Measurements from ENCODE around the gene PSMD8. TPM values are rescaled to one million over a fixed set of nuclear protein-coding genes. Genes with fewer than 3 reads are reported as not detected.

PSMD8 gene
- total RNA-seq, 4 donors from 2014 or later: 28.1 to 171 (median 78.5) TPM

DNA sequence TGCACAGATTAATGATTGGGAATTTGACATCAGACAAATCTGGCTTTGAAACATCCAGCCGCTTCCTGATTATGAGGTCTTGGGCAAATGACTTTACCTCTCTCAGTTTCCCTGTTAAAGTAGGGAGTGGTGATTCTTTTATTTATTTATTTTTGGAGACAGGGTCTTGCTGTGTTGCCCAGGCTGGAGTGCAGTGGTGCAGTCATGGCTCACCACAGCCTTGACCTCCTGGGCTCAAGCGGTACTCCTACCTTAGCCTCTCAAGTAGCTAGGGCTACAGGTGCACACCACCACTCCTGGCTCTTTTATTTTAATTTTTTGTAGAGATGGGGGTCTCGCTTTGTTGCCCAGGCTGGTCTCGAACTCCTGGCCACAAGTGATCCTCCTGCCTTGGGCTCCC lies 2.7 kb downstream of the PSMD8 start:
- no peaks in the 10 kb centered on the region for H3K9me3 ChIP-seq
- no peak for DNase-seq
- peaks cover 11 to 28% (median 16%) of the 10 kb centered on the region in 4 donors for H3K4me1 ChIP-seq
- H3K36me3 ChIP-seq: peaks cover 0 to 18% (median 7%) of the 10 kb centered on the region in 4 donors
- no peak overlapping the region for H3K4me3 ChIP-seq
- no peaks in the 10 kb centered on the region for H3K27me3 ChIP-seq
- in situ Hi-C loops (cut with MboI; ENCODE audit: low pct_ligation_motif_present in 1 of 4, low pct_unique_long_range_greater_than_20kb in 1 of 4, low sequenced_read_pairs in 3 of 4) (no loop called here), intact Hi-C loops (cut with DNase I; ENCODE audit: low total_unique reads) (no loop called here)
- no peak overlapping the region for H3K27ac ChIP-seq
- WGBS, 2 donors (ENCODE audit: low coverage in 1 of 2): 99 to 100% methylated on average over 3 to 4 of the region's 4 CpGs
- TF ChIP-seq, protein P1, sequence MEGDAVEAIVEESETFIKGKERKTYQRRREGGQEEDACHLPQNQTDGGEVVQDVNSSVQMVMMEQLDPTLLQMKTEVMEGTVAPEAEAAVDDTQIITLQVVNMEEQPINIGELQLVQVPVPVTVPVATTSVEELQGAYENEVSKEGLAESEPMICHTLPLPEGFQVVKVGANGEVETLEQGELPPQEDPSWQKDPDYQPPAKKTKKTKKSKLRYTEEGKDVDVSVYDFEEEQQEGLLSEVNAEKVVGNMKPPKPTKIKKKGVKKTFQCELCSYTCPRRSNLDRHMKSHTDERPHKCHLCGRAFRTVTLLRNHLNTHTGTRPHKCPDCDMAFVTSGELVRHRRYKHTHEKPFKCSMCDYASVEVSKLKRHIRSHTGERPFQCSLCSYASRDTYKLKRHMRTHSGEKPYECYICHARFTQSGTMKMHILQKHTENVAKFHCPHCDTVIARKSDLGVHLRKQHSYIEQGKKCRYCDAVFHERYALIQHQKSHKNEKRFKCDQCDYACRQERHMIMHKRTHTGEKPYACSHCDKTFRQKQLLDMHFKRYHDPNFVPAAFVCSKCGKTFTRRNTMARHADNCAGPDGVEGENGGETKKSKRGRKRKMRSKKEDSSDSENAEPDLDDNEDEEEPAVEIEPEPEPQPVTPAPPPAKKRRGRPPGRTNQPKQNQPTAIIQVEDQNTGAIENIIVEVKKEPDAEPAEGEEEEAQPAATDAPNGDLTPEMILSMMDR (IDR thresholded peaks at IDR 0.05): no peak
- no peak for TF ChIP-seq POLR2AphosphoS5 (IDR thresholded peaks at IDR 0.05)
- TF ChIP-seq EP300 (IDR thresholded peaks at IDR 0.05; ENCODE audit: low read depth): no peak
- no peak for TF ChIP-seq POLR2A (IDR thresholded peaks at IDR 0.05)

DNA sequence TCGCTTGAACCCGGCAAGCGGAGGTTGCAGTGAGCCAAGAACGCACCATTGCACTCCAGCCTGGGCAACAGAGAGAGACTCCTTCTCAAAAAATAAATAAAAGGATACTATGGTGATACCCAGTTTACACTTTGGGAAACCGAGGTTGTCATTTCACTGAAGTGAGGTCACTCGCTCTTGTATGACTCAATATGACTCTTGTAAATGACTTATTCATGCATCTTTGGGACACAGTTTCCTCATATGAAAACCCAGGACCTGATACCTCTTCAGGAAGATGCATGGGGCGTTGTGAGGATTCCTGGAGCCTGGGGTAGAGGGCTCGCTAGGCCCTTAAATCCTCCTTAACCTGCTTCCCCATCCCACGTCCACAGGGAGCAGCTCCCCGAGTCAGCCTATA lies 4.5 kb downstream of the PSMD8 start:
- 89 to 95% methylated on average over 4 to 10 of the region's 10 CpGs for WGBS, 2 donors (ENCODE audit: low coverage in 1 of 2)
- Histone ChIP-seq H3K9me3 (no peaks in the 10 kb centered on the region), H3K36me3 (peaks cover 0 to 35% (median 14%) of the 10 kb centered on the region in 4 donors), H3K27ac (no peak overlapping the region), H3K4me1 (peaks cover 11 to 26% (median 15%) of the 10 kb centered on the region in 4 donors), H3K4me3 (no peak overlapping the region), H3K27me3 (no peaks in the 10 kb centered on the region)
- intact Hi-C loops (cut with DNase I; ENCODE audit: low total_unique reads): no loop called here
- TF ChIP-seq EP300 (IDR thresholded peaks at IDR 0.05; ENCODE audit: low read depth) (no peak), POLR2AphosphoS5 (IDR thresholded peaks at IDR 0.05) (no peak), POLR2A (IDR thresholded peaks at IDR 0.05) (no peak)
- TF ChIP-seq, protein P1 (IDR thresholded peaks at IDR 0.05): no peak
- DNase-seq: no peak
- in situ Hi-C loops (cut with MboI; ENCODE audit: low pct_ligation_motif_present in 1 of 4, low pct_unique_long_range_greater_than_20kb in 1 of 4, low sequenced_read_pairs in 3 of 4): no loop called here

DNA sequence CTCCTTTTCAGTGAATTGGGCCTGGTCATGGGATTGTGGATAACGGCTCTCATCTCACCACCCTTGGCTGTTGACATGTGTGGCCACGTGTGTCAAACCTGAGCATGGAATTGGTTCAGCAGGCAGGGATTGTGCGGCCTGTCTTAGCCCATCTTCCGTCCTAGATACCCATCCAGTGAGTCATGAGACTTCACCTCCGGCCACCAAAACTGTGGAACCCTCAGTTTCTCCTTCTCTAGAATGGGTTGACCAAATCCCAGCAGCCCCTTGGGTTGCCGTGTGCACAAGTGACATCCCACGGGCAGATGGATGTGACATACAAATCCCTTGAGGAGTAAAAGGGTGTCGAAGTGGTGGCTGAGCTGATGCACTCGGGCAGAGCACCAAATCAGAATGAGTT lies 6.8 kb downstream of the PSMD8 start:
- TF ChIP-seq POLR2AphosphoS5 (IDR thresholded peaks at IDR 0.05) (no peak), EP300 (IDR thresholded peaks at IDR 0.05; ENCODE audit: low read depth) (no peak)
- H3K4me1 ChIP-seq: peaks cover 2 to 18% (median 7%) of the 10 kb centered on the region in 4 donors
- 92 to 96% methylated on average over 5 to 9 of the region's 9 CpGs for WGBS, 2 donors (ENCODE audit: low coverage in 1 of 2)
- peaks cover 0 to 35% (median 14%) of the 10 kb centered on the region in 4 donors for H3K36me3 ChIP-seq
- no peak overlapping the region for H3K4me3 ChIP-seq
- in situ Hi-C loops (cut with MboI; ENCODE audit: low pct_ligation_motif_present in 1 of 4, low pct_unique_long_range_greater_than_20kb in 1 of 4, low sequenced_read_pairs in 3 of 4): no loop called here
- peaks cover 5% of the 10 kb centered on the region for H3K27me3 ChIP-seq
- H3K9me3 ChIP-seq: no peaks in the 10 kb centered on the region
- DNase-seq: no peak
- intact Hi-C loops (cut with DNase I; ENCODE audit: low total_unique reads): no loop called here
- H3K27ac ChIP-seq: no peak overlapping the region

DNA sequence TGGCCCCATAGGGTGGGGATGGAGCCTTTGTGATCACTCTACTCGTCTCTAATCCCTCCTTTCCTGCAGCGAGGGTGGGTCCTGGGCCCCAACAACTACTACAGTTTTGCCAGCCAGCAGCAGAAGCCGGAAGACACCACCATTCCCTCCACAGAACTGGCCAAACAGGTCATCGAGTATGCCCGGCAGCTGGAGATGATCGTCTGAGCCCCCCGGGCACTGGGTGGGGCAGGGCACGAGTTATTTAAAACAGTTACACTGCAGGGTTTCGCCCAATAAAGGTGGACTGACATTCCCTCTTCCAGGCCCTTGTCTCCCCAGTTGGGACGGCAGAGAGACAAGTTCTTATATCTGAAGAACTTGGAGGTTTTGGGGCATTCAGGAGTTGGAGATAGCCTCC lies 8.8 kb downstream of the PSMD8 start:
- 81 to 94% methylated on average over 5 to 10 of the region's 10 CpGs for WGBS, 2 donors (ENCODE audit: low coverage in 1 of 2)
- intact Hi-C loops (cut with DNase I; ENCODE audit: low total_unique reads): no loop called here
- no peak overlapping the region for H3K4me3 ChIP-seq
- H3K27me3 ChIP-seq: peaks cover 24% of the 10 kb centered on the region
- H3K9me3 ChIP-seq: no peaks in the 10 kb centered on the region
- no peak for DNase-seq
- in situ Hi-C loops (cut with MboI; ENCODE audit: low pct_ligation_motif_present in 1 of 4, low pct_unique_long_range_greater_than_20kb in 1 of 4, low sequenced_read_pairs in 3 of 4): no loop called here
- H3K36me3 ChIP-seq: peaks cover 0 to 35% (median 14%) of the 10 kb centered on the region in 4 donors
- no peak for TF ChIP-seq EP300 (IDR thresholded peaks at IDR 0.05; ENCODE audit: low read depth)
- TF ChIP-seq, protein P1 (IDR thresholded peaks at IDR 0.05): no peak
- no peak for TF ChIP-seq POLR2A (IDR thresholded peaks at IDR 0.05)
- no peak for TF ChIP-seq POLR2AphosphoS5 (IDR thresholded peaks at IDR 0.05)
- H3K4me1 ChIP-seq: peaks cover 8 to 24% (median 21%) of the 10 kb centered on the region in 4 donors
- no peak overlapping the region for H3K27ac ChIP-seq

DNA sequence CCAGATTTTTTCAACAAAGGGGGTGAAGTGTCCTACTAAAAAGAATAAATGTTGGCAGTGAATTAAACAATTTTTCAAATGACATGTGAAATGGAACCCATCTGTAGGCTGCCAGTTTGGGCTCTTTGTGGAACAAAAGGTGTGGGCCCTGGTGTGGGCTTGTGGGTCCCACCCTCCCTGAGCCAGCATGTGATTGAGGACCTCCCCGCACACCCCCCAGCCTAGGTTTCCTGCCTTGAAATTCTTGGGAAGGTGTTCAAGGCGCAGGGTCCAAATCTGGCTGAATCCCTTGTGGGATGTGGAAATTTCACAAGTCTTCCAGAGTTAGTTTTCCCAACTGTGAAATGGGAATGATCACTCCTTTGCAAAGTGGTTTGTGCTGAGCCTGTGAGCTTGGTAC lies 9.4 kb downstream of the PSMD8 start:
- Histone ChIP-seq H3K36me3 (peaks cover 0 to 35% (median 14%) of the 10 kb centered on the region in 4 donors), H3K27me3 (peaks cover 29% of the 10 kb centered on the region), H3K27ac (no peak overlapping the region), H3K9me3 (no peaks in the 10 kb centered on the region), H3K4me1 (peaks cover 8 to 30% (median 26%) of the 10 kb centered on the region in 4 donors), H3K4me3 (no peak overlapping the region)
- in situ Hi-C loops (cut with MboI; ENCODE audit: low pct_ligation_motif_present in 1 of 4, low pct_unique_long_range_greater_than_20kb in 1 of 4, low sequenced_read_pairs in 3 of 4) (no loop called here), intact Hi-C loops (cut with DNase I; ENCODE audit: low total_unique reads) (no loop called here)
- TF ChIP-seq POLR2A (IDR thresholded peaks at IDR 0.05) (no peak), POLR2AphosphoS5 (IDR thresholded peaks at IDR 0.05) (no peak), EP300 (IDR thresholded peaks at IDR 0.05; ENCODE audit: low read depth) (no peak)
- TF ChIP-seq, protein P1 (IDR thresholded peaks at IDR 0.05): no peak
- WGBS, 2 donors (ENCODE audit: low coverage in 1 of 2): 100% methylated on average over 2 of the region's 2 CpGs; no CpG with 5 or more reads in 1 of the 2 donors
- DNase-seq: no peak

Data from transverse colon (tissue), 4 donors.